HUES48 (cell line): Measurements from ENCODE around the gene OR2J3.
"Not testable (repeated sequence)": the region's sequence is repeated elsewhere in the genome, so short reads cannot be mapped to it uniquely, and the experiment has no call there.

Experiments
- H3K27ac ChIP-seq: one replicate; pipeline ENCODE4 v1.7.0; 2013; ENCODE audit warnings: low read depth, low read length, inconsistent platforms
- H3K27me3 ChIP-seq: 2 replicates; pipeline ENCODE4 v1.6.1; 2013; ENCODE audit warnings: mild to moderate bottlenecking, low read length; ENCODE audit not compliant: control insufficient read depth, insufficient read depth
- H3K36me3 ChIP-seq: 2 replicates; pipeline ENCODE4 v1.6.1; 2013; ENCODE audit warnings: low read length; ENCODE audit not compliant: control insufficient read depth, insufficient read depth
- H3K4me1 ChIP-seq: 2 replicates; pipeline ENCODE4 v1.6.1; 2013; ENCODE audit warnings: mild to moderate bottlenecking, low read length; ENCODE audit not compliant: control insufficient read depth, insufficient read depth
- H3K4me3 ChIP-seq: 2 replicates; pipeline ENCODE4 v1.5.1; 2013; ENCODE audit warnings: mild to moderate bottlenecking, low read depth, low read length
- H3K9ac ChIP-seq: 2 replicates; pipeline ENCODE4 v1.6.1; 2013; ENCODE audit warnings: mild to moderate bottlenecking, low read depth, low read length, moderate library complexity
- H3K9me3 ChIP-seq: 2 replicates; pipeline ENCODE4 v1.6.1; 2013; ENCODE audit warnings: low read length; ENCODE audit not compliant: control insufficient read depth, insufficient read depth

OR2J3 gene

GRCh38 chr6:29159922-29160321 is 52.1 kb downstream of the OR2J3 start:
- not testable (repeated sequence) for H3K4me1 ChIP-seq, H3K9ac ChIP-seq, H3K27me3 ChIP-seq, H3K27ac ChIP-seq, H3K36me3 ChIP-seq, H3K4me3 ChIP-seq, H3K9me3 ChIP-seq
